Liver (tissue), 3 donors: ENCODE results near the gene LRRC2.

Source experiments
- GABPA ChIP-seq, 2 donors: IDR thresholded peaks in 1 of 2; conservative IDR thresholded peaks in 1 of 2; 2 replicates each; pipeline ENCODE4 v1.6.1; 2016; ENCODE audit warnings: antibody characterized with exemption in 2 of 2, mild to moderate bottlenecking in 1 of 2, moderate library complexity in 1 of 2
- RAD21 ChIP-seq, 2 donors: IDR thresholded peaks; 2 replicates each; pipeline ENCODE4 v1.6.1; 2016; ENCODE audit warnings: antibody characterized with exemption in 2 of 2, mild to moderate bottlenecking in 2 of 2
- SP1 ChIP-seq: IDR thresholded peaks from 2 replicates; pipeline ENCODE4 v1.6.1; 2018; ENCODE audit warnings: antibody characterized with exemption, mild to moderate bottlenecking
- YY1 ChIP-seq: IDR thresholded peaks from 2 replicates; pipeline ENCODE4 v1.6.1; 2016; ENCODE audit warnings: antibody characterized with exemption, mild to moderate bottlenecking
- TF ChIP-seq, protein P1 (sequence below): fragments of 150-350 bp; IDR thresholded peaks from 2 replicates; pipeline ENCODE4 v1.5.1; 2017; ENCODE audit warnings: improper control_type of control experiment, low read depth, low read length; ENCODE audit not compliant: missing input control
- TF ChIP-seq, protein P2 (sequence below): IDR thresholded peaks from 2 replicates; pipeline ENCODE4 v1.6.1; 2016; ENCODE audit warnings: antibody characterized with exemption
- TF ChIP-seq, protein P3 (sequence below): IDR thresholded peaks from 2 replicates; pipeline ENCODE4 v1.6.1; 2016; ENCODE audit warnings: antibody characterized with exemption
- TF ChIP-seq, protein P4 (sequence below): IDR thresholded peaks from 2 replicates; pipeline ENCODE4 v1.6.1; 2016; ENCODE audit warnings: antibody characterized with exemption, mild to moderate bottlenecking
- TF ChIP-seq, protein P5 (sequence below): IDR thresholded peaks from 2 replicates; pipeline ENCODE4 v1.6.1; 2016; ENCODE audit warnings: antibody characterized with exemption
- donor health status: healthy.
- donor health status: healthy.

DNA sequence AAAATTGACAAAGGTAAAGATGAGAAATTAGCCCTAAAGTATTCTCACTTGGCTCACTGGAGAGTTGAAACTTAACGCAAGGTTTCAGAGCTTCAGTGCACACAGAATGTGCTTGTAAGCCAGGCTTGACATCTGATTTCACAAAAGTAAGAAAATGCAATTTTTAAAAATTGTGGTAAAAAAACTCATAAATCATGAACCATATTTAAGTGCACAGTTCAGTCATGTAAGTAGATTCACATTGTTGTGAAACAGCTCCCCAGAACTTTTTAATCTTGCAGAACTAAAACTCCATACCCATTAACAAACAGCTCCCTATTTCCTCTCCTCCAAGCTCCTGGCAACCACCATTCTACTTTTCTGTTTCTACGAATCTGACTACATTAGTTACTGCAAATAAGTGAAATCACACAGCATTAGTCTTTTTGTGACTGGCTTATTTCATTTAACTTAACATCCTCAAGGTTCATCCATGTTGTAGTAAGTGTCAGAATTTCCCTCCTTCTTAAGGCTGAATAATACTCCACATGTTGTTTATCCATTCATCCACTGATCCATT, 53.8 kb downstream of the LRRC2 start:
- TF ChIP-seq, protein P1, sequence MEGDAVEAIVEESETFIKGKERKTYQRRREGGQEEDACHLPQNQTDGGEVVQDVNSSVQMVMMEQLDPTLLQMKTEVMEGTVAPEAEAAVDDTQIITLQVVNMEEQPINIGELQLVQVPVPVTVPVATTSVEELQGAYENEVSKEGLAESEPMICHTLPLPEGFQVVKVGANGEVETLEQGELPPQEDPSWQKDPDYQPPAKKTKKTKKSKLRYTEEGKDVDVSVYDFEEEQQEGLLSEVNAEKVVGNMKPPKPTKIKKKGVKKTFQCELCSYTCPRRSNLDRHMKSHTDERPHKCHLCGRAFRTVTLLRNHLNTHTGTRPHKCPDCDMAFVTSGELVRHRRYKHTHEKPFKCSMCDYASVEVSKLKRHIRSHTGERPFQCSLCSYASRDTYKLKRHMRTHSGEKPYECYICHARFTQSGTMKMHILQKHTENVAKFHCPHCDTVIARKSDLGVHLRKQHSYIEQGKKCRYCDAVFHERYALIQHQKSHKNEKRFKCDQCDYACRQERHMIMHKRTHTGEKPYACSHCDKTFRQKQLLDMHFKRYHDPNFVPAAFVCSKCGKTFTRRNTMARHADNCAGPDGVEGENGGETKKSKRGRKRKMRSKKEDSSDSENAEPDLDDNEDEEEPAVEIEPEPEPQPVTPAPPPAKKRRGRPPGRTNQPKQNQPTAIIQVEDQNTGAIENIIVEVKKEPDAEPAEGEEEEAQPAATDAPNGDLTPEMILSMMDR, result no peak
- TF ChIP-seq GABPA (IDR thresholded peaks at IDR 0.05 in 1 of 2, conservative IDR thresholded peaks at IDR 0.05 in 1 of 2) (no peak), YY1 (no peak), SP1 (no peak), RAD21 (IDR thresholded peaks at IDR 0.05) (no peak)
- TF ChIP-seq, protein P2, sequence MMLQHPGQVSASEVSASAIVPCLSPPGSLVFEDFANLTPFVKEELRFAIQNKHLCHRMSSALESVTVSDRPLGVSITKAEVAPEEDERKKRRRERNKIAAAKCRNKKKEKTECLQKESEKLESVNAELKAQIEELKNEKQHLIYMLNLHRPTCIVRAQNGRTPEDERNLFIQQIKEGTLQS, result no peak
- TF ChIP-seq, protein P3, sequence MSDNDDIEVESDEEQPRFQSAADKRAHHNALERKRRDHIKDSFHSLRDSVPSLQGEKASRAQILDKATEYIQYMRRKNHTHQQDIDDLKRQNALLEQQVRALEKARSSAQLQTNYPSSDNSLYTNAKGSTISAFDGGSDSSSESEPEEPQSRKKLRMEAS, result no peak
- TF ChIP-seq, protein P4, sequence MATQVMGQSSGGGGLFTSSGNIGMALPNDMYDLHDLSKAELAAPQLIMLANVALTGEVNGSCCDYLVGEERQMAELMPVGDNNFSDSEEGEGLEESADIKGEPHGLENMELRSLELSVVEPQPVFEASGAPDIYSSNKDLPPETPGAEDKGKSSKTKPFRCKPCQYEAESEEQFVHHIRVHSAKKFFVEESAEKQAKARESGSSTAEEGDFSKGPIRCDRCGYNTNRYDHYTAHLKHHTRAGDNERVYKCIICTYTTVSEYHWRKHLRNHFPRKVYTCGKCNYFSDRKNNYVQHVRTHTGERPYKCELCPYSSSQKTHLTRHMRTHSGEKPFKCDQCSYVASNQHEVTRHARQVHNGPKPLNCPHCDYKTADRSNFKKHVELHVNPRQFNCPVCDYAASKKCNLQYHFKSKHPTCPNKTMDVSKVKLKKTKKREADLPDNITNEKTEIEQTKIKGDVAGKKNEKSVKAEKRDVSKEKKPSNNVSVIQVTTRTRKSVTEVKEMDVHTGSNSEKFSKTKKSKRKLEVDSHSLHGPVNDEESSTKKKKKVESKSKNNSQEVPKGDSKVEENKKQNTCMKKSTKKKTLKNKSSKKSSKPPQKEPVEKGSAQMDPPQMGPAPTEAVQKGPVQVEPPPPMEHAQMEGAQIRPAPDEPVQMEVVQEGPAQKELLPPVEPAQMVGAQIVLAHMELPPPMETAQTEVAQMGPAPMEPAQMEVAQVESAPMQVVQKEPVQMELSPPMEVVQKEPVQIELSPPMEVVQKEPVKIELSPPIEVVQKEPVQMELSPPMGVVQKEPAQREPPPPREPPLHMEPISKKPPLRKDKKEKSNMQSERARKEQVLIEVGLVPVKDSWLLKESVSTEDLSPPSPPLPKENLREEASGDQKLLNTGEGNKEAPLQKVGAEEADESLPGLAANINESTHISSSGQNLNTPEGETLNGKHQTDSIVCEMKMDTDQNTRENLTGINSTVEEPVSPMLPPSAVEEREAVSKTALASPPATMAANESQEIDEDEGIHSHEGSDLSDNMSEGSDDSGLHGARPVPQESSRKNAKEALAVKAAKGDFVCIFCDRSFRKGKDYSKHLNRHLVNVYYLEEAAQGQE, result no peak
- TF ChIP-seq, protein P5, sequence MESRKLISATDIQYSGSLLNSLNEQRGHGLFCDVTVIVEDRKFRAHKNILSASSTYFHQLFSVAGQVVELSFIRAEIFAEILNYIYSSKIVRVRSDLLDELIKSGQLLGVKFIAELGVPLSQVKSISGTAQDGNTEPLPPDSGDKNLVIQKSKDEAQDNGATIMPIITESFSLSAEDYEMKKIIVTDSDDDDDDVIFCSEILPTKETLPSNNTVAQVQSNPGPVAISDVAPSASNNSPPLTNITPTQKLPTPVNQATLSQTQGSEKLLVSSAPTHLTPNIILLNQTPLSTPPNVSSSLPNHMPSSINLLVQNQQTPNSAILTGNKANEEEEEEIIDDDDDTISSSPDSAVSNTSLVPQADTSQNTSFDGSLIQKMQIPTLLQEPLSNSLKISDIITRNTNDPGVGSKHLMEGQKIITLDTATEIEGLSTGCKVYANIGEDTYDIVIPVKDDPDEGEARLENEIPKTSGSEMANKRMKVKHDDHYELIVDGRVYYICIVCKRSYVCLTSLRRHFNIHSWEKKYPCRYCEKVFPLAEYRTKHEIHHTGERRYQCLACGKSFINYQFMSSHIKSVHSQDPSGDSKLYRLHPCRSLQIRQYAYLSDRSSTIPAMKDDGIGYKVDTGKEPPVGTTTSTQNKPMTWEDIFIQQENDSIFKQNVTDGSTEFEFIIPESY, result no peak
